NCI-H2196 (cell line): Measurements from ENCODE around the gene SPTLC3.

Source experiments
- DNase-seq: peaks from one replicate; lab custom pipeline; 2025; ENCODE audit not compliant: unreplicated experiment; lab: John Stamatoyannopoulos, UW

SPTLC3 gene

DNA sequence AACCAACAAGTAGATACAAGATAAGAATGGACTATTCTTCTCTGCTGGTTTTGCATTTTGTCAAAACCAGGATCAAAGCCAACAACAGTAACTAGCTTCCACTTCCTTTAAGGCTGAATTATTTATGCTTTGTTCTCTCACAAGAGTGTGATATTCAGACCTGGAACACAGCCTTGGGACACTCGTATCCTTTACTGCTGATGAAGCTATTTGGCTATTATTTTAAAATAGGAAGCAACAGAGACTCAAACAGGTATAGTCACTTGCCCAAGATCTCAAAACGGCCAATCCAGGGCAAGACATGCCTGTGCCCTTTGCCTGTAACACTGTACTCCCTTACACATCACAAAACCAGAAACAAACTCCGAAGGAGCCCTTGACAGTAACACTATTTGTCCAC lies 19.9 kb downstream of the SPTLC3 start:
- no peak for DNase-seq

DNA sequence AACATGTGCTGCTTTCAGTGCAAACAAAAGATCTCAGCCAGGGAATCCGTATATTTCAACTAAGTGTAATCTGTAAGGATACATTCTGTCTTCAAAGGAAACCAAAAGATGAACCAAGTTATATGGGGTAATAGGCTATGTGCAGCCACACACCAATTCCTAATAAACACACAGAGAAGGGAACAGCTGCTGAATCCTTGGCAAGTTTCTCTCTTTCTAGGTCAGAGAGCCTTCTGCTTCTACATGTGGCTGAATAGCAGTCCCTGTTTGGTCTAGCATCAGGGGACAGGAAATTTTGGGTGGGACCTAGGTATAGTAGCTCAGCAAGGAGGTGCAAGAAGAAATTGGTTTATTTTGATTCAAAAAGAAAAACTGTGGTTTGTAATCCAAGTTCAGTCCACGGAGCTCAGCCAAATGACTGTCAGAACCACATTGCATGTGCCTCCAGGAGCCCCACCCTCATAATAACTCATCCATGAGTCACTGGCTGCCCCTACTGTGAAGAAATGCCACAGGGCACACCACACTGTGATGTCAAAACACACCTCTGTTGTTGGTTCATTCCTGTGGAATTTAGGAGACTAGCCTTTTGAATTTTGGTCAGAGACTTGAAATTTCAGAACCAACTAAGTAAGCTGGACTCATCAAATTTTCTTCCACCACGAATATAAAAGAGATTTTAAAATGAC lies 21.1 kb downstream of the SPTLC3 start:
- no peak for DNase-seq

DNA sequence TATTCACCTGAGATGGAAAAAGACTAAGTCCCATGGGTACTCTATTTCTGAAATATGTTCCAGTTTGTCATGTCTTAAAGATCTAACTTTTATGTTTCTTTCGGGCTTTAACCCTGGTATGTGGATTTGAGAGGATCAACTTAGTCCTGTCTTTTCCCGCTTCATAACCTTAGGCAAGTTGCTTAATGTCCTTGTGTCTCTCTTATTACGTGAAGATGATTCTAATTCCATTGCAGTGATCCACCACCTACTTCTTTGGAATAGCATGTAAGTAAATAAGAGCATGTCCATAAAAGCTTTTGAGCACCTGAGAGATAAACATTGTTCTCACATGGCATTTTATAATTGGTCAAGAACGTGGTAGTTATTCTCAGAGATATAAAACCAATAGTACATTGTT lies 23.0 kb downstream of the SPTLC3 start:
- DNase-seq = no peak

DNA sequence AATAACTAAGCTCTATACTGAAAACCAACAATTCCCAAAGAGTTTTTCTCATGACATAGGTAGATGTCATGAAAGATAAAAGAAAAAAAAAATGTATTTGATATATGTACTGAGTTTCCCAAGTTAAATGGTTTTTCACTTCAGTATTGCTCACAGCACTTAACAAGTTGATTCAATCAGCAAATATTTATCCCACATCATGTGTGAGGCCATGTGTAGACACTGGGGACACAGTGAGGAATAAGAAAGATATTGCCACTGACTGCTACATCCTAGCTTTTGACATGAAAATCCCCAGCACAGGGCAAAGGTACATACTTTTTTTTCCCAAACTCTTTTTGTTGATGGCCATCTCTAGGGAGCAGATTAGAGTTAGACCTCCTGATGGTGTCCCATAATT lies 25.3 kb downstream of the SPTLC3 start:
- DNase-seq = no peak

DNA sequence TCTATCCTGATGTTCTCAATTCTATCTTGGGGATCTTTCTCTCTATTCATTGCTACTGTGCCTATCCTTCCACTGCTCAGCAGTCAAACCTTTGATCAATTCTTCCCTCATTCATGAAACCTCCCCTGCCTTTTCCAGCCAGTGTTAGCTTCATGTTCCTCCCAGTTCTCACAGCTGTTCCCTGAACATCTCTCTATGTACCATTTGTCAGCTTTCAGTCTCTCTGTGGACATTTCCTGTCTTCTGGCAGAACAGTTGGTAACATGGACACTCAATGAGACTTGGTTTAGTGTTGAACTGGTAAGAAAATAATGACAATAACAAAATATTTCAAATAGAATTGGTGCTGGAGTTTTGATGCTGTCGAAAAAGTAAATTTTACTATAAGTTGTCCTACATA lies 26.2 kb downstream of the SPTLC3 start:
- no peak for DNase-seq

DNA sequence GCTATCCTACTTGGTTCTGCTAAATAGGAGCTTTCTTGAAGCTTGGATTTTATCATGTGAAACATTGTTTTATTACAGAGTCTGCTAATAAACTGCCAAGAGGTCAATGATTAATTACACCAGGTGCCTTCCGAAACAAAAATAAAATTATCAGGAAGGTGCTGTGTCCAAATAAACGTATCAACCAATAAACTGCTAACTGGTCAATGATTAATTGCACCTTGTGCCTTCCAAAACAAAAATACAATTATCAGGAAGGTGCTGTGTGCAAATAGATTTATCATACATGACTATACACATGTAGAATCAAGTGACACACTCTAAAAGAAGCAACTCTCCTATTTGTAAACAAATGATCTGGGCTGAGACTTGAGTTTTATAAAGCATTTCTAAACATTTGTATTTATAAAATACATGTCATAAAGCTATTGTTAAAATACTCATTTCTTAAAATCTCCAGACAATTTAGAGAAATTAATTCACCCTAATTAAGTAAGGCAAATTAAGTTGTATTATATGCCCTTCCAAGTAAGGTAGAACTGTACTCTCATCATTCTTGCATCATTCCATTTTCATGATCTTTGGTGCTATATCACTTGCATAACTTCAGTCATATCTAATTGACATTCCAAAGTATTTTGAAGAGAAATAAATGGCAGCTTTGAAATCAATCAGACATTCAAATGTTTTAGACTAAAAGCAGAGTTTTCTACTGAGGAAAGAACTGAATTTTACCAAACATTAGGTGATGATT lies 26.8 kb downstream of the SPTLC3 start:
- DNase-seq = no peak

DNA sequence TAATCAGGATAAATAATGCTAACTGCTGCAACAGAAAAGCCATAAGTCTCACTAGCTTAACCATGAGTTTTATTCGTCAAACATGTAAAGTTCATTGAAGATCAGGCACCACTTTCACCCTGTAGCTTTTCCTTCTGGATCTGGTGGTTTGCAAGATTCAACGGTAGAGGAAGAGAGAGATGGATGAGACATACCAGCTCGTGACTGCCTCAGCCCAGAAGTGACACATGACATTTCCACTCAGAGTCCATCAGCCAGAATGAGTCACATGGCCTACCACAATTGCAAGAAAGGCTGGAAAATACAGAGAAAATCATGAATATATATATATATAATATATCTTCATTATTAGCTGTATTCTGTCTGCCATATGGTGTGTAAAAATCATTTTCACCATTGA lies 29.0 kb downstream of the SPTLC3 start:
- DNase-seq = no peak

DNA sequence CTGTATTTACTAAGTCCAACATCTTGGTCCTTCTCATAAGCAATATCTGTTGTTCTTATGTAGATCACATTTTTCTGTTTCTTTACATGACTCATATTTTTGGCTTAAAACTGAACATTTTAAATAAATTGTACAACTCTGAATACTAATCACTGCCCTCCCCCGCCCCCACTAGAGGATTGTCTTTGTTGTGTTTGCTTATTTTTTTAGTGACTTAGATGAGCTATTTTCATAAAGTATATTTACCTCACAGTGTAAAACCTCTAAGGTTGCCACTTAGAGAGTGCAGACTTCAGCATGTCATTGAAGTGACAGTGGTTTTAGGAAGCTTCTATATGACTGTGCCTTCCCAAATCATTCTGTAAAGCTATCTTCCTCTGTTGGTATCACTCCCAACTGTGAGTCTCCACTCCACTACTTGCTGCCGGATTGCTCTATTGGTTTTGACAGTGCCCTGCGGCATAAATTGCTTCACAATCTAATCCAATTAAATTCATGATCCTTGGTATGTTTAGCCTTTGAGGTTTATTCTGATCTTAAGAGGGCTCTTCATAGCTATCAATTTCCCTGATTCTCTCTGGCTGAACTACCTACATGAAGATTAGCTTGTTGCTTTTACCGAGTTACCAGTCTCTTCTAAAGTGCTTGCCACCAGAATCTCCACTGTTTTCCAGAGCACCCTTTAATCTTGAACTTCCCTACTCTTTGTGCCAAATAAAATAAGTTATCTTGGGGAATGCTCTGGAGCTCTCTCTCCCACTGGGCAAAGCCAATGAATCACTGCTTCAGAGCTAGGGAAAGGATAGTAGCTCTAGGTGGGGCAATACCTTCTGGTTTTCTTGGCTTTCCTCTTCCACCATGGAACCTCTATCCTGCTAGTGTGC lies 33.0 kb downstream of the SPTLC3 start:
- DNase-seq = no peak

DNA sequence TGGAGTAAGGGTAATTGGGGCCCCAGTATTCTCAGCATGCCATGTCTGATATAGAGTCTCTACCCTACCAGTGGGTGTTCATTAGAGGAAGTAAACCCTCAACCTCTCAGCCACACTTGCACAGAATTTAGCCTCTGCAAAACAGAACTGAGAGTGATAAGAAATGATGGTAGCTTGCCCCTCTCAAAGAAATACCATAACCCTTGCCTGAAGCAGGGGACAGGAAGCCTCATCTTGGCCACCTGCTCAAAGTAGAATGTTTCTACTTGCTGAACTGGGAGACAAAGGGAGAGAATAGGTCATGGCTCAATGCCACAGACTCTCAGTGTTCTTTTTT lies 33.7 kb downstream of the SPTLC3 start:
- DNase-seq = no peak

DNA sequence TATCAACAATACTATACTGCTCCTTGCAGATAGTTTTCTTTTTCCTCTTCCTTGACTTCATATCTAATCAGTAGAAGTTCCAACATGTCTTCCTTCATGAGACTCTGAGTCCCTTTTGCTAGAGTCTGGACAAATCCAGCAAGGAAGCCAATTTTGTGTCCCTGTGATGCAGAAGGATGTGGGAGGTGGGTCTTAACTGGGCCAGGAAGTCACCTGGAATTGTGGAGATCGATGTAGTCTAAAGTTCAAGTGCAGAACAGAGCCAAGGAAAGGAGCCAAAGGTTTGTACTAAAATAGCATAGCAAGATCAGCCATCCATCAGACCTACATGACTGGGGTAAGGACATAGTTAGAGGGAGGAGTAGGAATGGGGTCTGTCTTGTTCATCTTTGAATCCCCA lies 37.6 kb downstream of the SPTLC3 start:
- no peak for DNase-seq

DNA sequence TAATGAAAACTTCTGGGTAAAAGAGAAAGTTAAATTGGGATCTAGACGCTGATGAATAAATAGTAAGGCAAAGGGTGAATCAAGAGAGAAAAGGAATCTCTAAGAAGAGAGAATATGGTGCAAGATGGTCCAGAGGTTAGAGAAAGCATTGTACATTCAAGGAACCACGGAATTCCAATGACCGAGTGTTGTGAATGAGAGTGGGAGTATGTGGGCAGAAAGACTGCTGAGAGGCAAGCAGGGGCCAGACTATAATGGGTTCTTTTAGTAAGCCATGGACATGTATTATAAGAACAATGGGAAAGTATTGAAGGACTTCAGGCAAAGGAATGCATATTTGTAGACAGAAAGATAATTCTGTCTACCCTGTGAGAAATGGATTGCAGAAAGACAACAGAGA lies 45.2 kb downstream of the SPTLC3 start:
- DNase-seq = no peak

DNA sequence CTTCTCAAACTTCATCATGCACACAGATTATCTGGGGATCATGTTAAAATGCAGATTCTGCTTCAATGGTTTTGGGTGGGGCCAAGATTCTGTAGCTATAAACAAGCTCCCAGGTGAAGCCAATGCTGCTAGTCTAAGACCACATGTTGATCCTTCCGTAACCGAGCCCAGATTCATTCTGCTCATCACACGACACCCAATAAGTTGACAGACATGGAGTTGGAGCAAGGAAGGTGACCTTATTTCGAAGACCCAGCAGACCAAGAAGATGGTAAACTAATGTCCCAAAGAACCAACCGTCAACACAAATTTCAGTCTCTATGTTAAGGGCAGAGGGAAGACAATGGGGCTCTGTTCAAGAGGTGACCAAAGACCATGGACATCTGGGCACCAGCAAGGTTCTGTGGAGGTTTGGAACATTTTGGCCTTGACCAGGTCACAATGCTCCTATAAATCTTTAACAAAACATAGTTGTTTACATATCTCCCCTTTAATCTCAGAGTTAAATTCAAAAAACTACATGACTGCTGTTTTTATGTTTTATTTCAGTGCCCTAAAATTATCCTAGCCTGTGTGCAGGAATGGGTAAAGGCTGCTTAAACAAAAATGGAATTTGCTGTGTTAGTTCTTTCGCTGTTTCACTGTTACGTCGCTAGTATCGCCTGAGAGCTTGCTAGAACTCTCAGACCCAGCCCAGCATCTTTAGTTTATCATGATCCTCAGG lies 50.1 kb downstream of the SPTLC3 start:
- no peak for DNase-seq

DNA sequence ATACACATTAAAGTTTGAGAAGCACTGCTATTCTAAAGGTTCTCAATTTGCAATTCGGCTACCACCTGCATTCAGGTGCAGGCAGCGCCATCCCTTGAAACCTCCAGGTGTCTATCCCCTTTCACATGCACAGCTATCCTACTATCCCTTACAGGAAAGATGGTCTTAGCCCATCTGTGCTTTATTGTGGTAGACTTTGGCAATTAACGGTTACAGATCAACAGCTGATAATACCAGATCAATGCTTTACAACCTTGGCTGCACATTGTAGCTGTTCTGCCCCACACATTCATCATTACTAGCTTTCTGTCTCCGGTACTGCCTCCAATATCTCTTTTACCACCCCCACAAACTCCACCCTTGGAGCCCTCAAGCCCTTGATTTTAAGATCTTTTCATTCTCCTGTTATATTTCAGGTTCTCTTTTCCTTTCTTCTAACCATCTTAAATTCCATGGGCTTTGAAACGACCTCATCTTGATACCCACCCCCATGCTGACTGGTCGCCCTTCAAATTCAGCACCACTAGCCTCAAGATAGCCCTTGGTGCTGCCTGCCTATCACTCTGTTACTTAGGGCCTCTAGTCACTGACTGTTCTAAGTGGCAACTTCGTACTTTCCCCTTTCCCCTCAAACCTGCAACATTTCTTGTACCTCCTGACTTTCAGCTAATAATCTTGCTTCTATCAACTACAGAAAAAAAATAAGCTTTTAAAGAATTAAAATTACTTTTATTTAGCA lies 50.8 kb downstream of the SPTLC3 start:
- no peak for DNase-seq

DNA sequence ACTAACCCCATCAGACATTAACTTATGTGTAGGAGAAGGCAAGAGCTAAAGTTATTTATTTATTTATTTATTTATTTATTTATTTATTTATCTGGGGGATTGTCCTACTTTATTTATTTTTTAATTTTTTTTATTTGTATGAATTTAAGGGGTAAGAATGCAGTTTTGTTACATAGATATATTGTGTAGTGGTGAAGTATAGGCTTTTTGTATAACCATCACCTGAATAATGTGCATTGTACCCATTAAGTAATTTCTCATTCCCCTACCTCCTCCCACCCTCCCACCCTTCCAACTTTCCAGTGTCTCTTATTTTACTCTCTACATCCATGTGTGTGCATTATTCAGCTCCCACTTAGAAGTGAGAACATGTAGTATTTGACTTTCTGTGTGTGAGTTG lies 51.6 kb downstream of the SPTLC3 start:
- no peak for DNase-seq

DNA sequence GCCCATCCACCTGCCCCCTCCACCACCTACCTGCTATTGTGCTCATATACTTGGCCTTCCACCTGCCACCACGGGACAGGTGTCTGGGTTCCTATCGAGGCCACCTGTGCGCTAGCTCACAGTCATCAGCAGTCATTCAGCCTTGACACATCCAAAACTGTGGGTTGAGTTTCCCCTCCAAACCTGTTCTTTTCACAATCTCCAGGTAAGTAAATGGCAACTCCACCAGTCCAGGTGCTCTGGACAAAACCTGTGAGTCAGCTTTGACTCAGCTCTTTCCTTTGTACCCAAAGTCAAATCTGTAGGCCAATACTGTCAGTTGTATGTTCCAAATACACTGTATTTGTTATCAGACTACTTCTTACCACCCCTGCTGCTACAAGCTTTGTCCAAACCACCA lies 52.6 kb downstream of the SPTLC3 start:
- DNase-seq = no peak

DNA sequence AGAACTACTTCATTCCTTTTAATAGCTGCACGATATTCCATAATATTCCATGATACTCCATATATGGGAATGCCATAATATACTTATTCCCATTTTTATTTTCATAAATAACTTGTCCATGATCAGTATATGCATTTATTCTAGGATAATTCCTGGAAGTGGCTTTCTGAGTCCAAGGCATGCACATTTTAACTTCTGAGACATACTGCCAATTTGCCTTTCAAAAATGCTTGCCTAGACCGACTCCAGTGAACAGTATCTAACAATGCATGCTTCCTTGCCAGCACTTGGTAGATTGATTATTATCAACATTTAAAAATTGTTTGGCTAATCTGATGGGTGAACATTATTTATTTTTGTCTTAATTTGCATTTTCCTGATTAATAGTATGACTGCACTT lies 54.0 kb downstream of the SPTLC3 start:
- DNase-seq = no peak

DNA sequence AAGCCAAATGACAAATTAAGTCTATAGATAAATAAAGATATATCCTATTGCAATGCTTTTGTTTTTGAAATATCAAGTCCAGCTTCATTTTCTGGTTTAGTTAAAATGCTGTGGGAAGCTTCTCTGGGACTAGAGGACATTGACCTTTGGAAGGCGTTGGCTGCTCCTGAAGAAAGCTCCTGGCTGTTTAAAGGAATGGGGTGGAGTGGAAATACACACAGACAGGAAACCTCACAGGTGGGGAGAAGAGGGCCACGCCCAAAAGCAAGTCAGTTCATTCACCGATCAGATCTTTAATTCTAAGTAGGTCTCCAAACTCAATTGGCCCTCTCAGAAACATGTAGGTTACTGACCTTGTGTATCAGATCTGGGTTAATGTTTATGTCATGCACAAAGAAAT lies 59.6 kb downstream of the SPTLC3 start:
- DNase-seq = no peak

DNA sequence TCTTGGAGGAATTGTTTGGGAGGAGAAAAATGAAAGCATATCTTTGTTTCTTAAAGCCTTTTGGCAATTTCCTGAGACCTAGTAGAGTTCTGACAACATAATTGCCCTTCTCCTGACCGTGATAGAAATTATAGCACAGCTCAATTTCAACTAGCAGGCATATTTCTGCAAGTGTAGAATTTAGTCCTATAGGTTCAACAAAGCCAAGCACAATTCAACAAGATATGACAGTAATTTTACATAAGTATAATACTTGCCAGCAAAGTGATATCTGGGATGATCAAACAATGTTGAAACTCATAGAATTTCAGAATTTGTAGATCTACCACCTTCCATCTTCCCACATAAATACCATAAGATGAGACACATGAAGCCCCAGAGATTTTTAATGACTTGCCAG lies 73.1 kb downstream of the SPTLC3 start:
- no peak for DNase-seq

DNA sequence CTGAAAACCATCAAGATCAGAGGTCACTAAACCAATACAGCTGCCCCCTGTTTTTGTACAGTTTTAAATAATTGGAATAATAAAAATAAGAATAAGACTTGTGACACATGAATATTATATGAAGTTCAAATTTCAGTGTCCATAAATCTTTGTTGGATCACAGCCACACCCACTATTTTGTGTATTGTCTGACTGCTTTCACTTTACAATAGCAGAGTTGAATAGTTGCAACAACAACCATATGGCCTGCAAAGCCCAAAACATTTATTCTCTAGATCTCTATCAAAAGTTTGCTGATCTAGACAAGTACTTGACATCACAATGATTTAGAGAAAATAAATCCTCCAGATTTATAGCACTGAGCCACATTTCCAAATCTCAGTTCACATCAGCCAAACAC lies 73.6 kb downstream of the SPTLC3 start:
- no peak for DNase-seq

DNA sequence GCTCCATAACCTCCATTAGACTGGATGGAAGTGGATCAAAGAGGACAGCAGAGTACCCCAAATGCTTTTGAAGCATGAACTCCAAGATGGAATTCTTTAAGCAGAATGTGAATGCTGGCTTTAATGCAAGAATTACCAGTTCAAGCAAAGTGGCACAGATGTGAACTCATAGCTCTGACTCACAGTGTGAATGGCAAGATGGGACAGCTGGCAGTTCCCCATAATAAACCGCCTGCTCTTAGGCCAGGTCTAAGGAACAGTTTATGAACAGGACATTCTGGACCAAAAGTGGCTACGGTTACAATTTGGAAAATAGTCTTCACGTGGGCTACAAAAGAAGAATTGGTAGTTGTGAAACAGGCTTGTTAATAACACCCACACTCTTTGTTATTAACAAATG lies 76.5 kb downstream of the SPTLC3 start:
- no peak for DNase-seq
